ENCODE measurements around the gene BEND7.
"Not testable (repeated sequence)": the region's sequence is repeated elsewhere in the genome, so short reads cannot be mapped to it uniquely, and the experiment has no call there.

Gene BEND7

DNA sequence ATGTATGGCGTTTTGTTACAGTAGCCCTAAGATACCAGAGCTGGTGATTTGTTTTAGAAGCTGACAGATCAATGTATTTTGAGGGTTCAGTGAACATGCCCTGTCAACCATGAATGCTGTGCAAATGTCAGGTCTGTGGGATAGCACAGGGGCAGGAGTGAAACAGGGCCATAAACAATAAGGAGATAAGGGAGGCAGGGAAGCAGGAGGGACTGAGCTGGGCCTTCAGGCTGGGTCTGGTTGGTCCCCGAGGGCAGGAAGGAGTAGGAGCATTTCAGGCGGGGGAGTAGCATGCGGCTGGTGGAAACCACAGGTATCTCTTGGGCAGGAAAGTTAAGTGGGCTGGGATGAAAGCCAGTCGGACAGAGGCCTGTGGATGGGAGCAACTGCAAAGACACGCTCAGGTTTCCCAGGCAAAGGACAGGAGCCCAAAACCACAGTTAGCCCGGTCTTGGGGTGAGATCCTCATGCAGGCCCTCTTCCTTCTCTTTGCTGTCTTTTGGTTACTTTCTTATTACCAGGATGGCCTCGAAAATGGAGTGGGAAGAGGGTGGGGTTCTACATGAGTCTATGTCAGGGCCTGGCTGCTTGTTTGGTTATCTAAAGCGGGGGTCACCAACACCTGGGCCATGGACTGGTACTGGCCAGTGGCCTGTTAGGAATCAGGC lies 111.2 kb downstream of the BEND7 start:
- DNase-seq, result no peak

DNA sequence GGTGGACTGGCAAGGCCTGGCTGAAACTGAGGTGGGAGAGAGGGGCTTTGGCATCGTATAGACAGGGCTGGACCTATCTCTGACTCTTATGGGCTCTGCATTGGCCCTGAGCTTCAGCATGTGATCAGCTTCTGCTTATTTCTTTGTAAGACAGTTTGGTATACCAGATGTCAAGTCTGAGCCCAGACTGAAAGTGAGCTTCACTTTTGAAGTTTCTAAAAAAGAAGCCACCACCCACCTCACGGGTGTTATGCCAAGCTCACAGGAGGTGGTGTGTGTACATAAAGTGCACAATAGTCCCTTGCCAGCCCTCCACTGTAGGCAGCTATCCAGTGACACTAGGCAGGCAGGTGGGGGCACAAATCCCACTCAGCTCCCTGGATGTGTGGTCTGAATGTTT lies 112.1 kb downstream of the BEND7 start:
- no peak for DNase-seq

DNA sequence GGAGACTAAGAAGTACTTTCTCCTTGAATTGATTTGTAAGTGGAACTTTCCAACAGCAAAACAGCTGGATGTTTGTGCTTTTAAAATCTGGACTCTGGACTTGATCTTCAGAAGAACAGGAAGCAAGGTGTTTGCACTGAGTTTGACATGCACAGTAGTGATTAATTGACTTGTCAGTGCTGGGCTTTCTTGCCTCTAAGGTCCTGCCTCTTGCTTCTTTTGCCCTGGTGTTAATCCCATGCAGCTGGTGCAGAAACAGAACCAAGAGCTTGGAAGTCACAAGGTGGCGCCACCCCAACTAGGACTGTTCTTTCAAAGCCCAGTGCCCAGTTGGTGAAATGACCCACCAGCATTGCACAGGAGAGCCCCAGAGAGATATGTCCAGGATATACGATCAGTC lies 114.0 kb downstream of the BEND7 start:
- DNase-seq, result peak; percentile 6

DNA sequence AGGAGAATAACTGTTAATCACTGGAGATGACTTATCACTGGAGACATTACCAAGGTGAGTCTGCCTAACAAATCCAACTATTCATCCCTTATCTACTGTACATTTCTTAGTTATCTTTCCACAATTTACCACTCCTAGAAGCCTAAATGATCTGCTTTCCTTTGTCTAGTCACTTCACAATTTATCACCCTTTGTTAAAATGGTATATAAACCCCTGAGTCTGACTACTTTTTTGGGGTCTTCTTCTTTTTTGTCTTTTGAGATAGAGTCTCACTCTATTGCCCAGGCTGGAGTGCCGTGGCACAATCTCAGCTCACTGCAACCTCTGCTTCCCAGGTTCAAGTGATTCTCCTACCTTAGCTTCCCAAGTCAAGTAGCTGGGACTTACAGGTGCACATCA lies 114.7 kb downstream of the BEND7 start:
- no peak for DNase-seq

DNA sequence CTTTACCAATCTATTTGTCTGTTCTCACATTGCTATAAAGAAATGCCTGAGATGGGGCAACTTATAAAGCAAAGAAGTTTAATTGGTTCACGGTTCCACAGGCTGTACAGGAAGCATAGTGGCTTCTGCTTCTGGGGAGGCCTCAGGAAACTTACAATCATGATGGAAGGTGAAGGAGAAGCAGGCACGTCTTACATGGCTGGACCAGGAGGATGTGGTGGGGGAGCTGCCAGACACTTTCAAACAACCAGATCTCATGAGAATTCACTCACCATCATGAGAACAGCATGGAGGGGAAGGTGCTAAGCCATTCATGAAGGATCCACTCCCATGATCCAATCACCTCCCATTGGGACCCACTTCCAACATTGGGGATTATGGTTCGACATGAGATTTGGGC lies 115.9 kb downstream of the BEND7 start:
- no peak for DNase-seq

DNA sequence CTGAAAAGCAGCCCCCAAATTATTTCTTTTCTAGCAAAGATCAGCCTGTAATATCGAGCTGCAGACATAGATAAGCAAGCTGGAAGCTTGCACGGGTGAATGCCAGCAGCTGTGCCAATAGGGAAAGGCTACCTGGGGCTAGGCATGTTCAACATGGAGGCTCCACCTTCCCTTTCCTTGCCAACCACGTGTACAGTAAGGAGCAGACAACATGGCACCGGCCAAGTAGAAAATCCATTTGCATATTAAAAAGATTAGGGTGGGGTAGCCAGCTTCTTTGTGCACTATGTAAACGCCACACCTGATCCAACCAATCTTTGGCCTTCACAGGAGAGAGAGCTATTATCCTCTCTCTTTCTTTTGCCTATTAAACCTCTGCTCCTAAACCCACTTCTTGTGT lies 124.0 kb downstream of the BEND7 start:
- DNase-seq, result no peak

DNA sequence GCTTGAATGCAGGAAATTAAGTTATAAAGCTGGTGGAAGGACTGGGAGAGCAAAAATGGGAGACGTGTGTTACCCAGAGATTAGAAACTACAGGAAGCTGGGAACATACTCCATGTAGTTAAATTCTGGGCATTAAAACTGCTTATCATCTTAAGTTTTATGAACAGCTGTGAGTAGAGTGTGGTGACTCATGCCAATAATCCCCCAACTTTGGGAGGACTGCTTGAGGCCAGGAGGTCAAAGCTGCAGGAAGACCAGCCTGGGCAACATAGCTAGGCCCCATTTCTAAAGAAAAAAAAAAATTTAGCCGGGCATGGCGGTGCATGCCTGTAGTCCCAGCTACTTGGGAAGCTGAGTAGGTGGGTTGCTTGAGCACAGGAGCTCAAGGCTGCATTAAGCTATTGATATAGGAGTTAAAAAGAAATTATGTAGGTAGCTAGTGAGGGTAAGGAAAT lies 124.5 kb downstream of the BEND7 start:
- DNase-seq, result no peak

DNA sequence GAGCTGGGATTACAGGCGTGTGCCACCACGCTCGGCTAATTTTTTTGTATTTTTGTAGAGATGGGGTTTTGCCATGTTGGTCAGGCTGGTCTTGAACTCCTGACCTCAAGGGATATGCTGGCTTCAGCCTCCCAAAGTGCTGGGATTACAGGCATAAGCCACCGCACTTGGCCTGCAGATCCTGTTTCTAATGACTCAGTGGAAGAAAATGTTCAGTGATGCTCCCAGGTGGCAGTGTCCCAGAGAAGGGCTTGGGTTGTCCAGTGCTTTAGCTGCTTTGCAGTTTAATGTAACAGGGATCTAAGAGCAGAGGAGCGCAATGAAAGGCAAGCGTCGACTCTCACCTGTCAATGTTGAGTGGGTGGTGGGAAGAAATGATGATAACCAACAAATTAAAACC lies 125.4 kb downstream of the BEND7 start:
- DNase-seq, result not testable (repeated sequence)

DNA sequence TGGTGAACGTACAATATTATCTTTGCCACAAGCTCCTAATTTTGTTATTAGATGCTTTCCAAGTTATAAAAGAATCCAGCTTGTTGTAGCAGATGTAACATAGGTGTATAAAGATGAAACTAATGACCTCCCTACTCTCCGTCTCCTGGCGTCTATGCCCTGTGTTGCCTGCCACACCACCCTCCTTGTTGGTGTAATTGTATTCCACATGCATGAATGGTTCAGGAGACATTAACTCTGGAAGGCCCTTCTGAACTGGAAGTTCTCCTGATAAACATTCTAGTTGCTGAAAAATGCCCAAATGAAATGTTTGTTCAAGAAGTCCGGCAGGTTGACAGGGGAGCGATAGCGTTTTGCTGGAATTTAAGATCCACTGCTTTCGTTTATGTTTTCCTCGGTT lies 126.8 kb downstream of the BEND7 start:
- DNase-seq, result no peak

DNA sequence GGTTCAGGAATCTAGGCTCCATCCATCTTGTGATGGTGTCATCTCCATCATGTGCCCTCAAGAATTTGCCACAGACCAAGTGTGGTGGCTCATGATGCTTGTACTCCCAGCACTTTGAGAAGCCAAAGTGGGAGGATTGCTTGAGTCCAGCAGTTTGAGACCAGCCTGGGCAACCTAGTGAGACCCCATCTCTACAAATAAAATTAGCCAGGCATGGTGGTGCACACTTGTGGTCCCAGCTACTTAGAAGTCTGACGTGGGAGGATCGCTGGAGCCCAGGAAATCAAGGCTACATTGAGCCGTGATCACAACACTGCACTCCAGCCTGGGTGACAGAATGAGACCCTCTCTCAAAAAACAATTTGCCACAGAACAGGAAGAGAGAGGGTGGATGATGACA lies 127.7 kb downstream of the BEND7 start:
- DNase-seq, result no peak

DNA sequence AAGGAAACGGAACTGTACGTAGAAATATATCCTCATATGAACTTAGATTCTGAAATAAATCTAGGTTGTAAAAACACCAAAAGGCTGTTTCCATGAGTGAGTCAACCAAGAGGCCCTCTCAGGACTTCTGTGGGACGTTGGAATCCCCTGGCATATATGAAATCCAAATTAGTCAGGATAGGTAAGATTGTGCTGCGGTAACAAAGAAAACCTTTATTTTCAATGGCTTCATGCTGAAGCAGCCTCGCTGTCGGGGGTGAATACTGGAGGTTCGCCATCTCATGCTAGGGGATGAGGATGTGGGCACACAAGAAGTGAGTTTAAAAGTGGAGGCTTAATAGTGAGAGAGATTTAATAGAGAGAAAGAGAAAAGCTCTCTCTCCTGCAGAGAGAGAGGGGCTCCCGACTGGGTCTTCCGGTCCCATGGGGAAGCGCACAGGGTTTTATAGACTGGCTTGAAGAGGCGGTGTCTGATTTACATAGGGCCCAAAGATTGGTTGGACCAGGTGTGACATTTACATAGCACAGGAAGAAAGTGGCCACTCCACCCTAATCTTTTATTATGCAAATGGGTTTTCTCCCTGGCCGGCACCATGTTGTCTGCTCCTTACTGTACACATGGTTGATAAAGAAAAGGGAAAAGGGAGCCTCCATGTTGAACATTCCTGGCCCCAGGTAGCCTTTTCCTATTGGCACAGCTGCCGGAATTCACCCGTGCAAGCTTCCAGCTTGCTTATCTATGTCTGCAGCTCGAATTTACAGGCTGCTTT lies 128.4 kb downstream of the BEND7 start:
- no peak for DNase-seq

DNA sequence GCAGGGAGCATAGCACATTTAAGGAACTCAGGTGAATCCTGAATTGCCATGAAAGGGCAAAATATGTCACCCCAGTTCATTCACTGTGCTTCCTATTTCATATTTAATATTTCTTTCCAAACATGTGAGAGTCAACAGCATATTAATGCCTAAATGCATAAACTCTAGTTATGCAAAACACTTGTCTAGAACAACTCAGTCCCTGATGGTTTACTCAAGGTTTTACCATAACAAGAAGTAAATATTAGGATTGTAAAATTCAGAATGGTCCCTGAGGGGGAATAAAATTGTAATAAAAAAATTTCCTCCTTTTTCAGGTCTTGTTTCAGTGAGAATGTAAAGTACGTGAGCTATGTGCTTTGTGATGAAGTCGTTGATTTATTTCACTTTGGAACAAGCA lies 129.1 kb downstream of the BEND7 start:
- DNase-seq, result no peak

DNA sequence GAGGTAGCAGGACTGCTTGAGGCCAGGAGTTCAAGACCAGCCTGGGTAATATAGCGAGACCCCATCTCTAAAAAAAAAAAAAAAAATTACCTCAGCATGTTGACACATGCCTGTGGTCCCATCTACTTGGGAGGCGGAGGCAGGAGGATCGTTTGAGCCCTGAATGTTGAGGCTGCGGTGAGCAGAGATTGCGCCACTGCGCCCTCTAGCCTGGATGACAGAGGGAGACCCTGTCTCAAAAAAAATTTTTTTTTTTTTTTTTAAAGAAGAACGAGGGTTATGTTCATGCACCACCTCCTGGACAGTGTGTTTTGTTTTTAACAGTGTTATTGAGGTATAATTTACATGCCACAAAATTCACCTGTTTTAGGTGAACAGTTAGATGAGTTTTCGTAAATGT lies 129.6 kb downstream of the BEND7 start:
- DNase-seq, result no peak

DNA sequence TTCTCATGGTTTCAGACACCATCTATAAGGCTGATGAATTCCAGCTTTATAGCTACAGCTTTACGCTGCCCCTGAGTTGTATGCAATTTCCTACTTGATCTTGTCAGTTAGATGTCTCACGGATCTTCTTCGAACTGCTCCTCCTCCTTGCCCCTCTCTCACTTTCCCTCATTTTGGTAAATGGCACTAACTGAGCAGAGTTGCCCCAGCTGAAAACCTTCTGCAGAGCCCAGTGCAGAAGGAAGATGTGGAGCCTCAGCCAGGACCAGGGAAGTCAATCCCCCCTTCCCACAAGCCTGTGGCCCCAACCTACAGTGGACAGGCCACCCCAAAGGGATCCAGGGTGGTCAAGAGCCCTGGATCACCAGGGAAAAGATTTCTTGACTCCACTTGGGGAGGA lies 131.8 kb downstream of the BEND7 start:
- DNase-seq, result no peak

DNA sequence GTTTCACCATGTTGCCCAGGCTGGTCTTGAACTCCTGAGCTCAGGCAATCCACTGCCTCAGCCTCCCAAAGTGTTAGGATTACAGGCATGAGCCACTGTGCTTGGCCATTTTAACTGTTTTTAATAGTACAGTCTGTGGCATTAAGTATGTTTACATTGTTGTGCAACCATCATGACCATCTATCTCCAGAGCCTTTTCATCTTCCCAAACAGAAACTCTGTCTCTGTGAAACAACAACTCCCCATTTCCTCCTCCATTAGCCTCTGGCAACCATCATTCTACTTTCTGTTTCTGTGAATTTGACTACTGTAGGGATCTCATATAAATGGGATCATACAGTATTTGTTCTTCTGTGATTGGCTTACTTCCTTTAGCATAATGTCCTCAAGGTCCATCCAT lies 132.4 kb downstream of the BEND7 start:
- DNase-seq, result no peak

DNA sequence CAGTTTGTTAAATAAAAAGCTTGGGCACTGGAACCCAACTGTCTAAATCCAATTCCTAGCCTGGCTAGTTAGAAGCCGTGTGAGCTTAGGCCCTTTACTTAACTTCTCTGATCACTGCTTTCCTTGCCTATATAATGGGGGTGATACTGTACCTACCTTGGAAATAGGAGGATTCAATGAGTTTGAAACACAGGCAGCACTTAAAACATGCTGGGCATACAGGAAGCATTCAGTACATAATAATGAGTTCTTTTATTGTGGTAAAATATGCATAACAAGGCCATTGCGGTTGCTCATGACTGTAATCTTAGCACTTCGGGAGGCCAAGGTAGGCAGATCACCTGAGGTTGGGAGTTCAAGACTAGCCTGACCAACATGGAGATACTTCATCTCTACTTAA lies 133.3 kb downstream of the BEND7 start:
- no peak for DNase-seq

DNA sequence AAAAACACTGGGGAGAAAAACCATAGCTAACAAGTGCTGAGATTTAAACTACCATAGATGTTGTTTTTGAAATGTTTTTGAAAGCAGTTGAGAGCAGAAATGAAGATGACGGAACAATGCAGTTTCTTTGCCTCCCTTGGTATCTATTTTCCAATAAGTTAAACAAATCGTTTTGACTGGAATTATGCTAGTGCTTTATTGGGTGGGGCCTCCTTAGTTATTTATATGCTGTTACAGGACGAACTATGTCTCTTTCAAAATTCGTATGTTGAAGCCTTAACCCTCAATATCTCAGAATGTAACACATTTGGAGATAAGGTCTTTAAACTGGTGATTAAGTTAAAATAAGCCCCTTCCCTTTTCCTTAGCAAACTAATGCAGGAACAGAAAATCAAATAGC lies 135.2 kb downstream of the BEND7 start:
- no peak for DNase-seq

DNA sequence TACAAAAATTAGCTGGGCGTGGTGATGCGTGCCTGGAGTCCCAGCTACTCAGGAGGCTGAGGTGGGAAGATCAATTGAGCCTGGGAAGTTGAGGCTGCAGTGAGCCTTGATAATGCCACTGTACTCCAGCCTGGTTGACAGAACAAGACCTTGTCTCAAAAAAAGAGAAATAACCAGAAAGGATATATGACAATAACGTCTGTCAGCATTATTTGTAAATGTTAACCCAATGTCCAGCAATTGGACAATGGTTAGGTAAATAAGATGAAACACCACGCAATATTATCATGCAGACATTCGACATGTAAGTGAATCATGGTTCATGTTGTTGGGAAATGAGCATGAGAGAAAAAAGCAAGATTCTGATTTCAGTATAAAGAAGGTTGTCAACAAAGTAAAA lies 136.1 kb downstream of the BEND7 start:
- no peak for DNase-seq

Measured in fibroblast of skin of right biceps (primary cell).